HFFc6 (cell line): ENCODE measurements around the gene DERL2. TPM values are rescaled to one million over a fixed set of nuclear protein-coding genes. Genes with fewer than 3 reads are reported as not detected.
A peak's percentile ranks its signal among the peaks of the same experiment; 100 is the strongest.

ENCODE experiments used
- DNase-seq: peaks from one replicate; pipeline ENCODE4 v3.0.0-alpha.2; 2018
- H3K27ac Mint-ChIP-seq: 2 replicates; pipeline ENCODE4 v1.8.0; 2020; ENCODE audit warnings: mild to moderate bottlenecking, mixed read lengths
- H3K27me3 Mint-ChIP-seq: 2 replicates; pipeline ENCODE4 v1.8.0; 2021; ENCODE audit warnings: mild to moderate bottlenecking, moderate library complexity, mixed read lengths; ENCODE audit not compliant: insufficient read depth
- H3K36me3 Mint-ChIP-seq: 2 replicates; pipeline ENCODE4 v1.8.0; 2021; ENCODE audit warnings: low read depth, mixed read lengths
- H3K4me1 Mint-ChIP-seq: 2 replicates; pipeline ENCODE4 v1.8.0; 2020; ENCODE audit warnings: low read depth, mixed read lengths
- H3K4me3 Mint-ChIP-seq: 2 replicates; pipeline ENCODE4 v1.8.0; 2020; ENCODE audit warnings: mild to moderate bottlenecking, moderate library complexity, mixed read lengths
- H3K9me3 Mint-ChIP-seq: 2 replicates; pipeline ENCODE4 v1.8.0; 2020; ENCODE audit warnings: mild to moderate bottlenecking, mixed read lengths
- total RNA-seq, 6 experiments: library from RNA; stranded (reverse); fragmentation: NEBNext Ultra II Directional; extraction: Animal tissue kit (Norgen Biotek cat#: 25700); gene quantifications; 2 replicates in 1 of 6; 3 replicates in 5 of 6; pipeline ENCODE4 v1.2.3, GENCODE V29; 2021
- TF ChIP-seq, protein P1 (sequence below): fragments of 200-600 bp; sonication (generic); IDR thresholded peaks from 2 replicates; pipeline ENCODE4 v1.5.0; 2021; ENCODE audit warnings: antibody characterized with exemption, mild to moderate bottlenecking

Gene DERL2
- total RNA-seq, 6 experiments from 2014 or later, result 85.9 to 109 (median 103) TPM

DNA sequence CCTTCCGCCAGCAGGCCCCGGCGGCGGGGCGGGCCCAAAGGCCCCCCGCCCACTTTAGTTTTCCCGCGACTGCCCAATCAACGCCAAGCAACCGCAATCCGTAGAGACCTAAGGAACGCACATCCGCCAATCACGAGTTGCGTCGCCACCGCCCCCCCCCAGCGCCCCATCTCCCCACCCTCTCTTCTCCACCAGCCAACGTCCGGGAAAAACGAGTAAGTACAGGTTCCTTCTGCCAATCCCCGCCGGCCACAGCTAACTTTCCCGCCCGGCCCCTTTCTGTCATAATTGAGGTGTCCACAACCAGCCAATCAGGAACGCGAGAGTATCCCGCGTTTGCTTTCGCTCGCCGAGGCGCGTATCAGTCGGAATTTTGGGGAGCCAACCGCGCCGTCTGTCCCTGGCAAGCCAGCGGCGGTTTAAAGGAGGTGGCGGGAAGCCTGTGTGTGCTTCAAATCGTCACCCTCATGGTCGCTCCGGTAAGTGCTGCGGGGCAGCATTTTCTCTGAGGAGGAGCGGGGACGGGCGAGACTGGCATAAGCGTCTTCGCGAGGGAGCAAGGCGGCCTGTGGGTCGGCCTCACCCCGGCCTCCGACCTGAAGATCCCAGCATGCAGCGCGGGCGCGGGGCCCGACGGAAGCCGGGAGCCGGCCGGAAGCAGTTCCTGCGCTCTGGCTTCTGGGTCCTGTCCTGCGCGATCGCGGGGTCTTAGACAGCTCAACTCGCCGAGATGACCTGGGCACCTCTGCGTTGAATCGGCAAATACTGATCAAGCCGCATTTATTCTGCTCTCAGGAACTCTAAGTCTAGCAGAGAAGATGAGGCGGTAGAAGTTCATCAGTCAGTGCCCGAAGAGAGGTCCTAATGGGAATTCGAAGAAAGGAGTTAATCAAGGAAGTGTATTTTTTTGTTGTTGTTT, 487 bp upstream of the DERL2 start, which contains the start of gene MIS12:
Gene MIS12, plus strand, starts transcription at position 361 of the 919 bp plus-strand sequence. CDS start 2,297 bp downstream, outside the sequence.
- H3K27ac Mint-ChIP-seq, result peak within 1 kb of the TSS; percentile 95
- H3K27me3 Mint-ChIP-seq, result peaks cover 2% of the 10 kb centered on the region
- TF ChIP-seq, protein P1, sequence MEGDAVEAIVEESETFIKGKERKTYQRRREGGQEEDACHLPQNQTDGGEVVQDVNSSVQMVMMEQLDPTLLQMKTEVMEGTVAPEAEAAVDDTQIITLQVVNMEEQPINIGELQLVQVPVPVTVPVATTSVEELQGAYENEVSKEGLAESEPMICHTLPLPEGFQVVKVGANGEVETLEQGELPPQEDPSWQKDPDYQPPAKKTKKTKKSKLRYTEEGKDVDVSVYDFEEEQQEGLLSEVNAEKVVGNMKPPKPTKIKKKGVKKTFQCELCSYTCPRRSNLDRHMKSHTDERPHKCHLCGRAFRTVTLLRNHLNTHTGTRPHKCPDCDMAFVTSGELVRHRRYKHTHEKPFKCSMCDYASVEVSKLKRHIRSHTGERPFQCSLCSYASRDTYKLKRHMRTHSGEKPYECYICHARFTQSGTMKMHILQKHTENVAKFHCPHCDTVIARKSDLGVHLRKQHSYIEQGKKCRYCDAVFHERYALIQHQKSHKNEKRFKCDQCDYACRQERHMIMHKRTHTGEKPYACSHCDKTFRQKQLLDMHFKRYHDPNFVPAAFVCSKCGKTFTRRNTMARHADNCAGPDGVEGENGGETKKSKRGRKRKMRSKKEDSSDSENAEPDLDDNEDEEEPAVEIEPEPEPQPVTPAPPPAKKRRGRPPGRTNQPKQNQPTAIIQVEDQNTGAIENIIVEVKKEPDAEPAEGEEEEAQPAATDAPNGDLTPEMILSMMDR, result no peak
- peaks cover 40% of the 10 kb centered on the region for H3K4me1 Mint-ChIP-seq
- peak; percentile 99 for DNase-seq
- H3K9me3 Mint-ChIP-seq, result peaks cover 13% of the 10 kb centered on the region
- H3K4me3 Mint-ChIP-seq, result peak within 1 kb of the TSS; percentile 97
- peaks cover 68% of the 10 kb centered on the region for H3K36me3 Mint-ChIP-seq

DNA sequence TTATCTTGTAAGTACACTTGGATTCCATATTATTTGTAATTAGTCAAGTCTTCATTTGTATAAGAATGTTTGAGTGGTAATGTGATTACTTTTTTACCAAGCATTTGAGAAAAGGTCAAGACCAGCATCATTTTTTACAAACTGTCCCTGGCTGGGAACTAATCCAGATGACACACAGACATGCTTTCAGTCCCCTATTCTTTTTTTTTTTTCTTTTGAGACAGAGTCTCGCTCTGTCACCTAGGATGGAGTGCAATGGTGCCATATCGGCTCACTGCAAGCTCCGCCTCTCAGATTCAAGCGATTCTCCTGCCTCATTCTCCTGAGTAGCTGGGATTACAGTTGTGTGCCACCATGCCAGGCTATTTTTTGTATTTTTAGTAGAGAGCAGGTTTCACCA, 4.5 kb downstream of the DERL2 start:
- H3K4me1 Mint-ChIP-seq, result peaks cover 23% of the 10 kb centered on the region
- H3K27ac Mint-ChIP-seq, result no peak overlapping the region
- H3K4me3 Mint-ChIP-seq, result no peak overlapping the region
- TF ChIP-seq, protein P1, result no peak
- H3K36me3 Mint-ChIP-seq, result peaks cover 65% of the 10 kb centered on the region
- DNase-seq, result no peak
- no peaks in the 10 kb centered on the region for H3K9me3 Mint-ChIP-seq
- no peaks in the 10 kb centered on the region; the same call in none of the 2 replicates for H3K27me3 Mint-ChIP-seq

DNA sequence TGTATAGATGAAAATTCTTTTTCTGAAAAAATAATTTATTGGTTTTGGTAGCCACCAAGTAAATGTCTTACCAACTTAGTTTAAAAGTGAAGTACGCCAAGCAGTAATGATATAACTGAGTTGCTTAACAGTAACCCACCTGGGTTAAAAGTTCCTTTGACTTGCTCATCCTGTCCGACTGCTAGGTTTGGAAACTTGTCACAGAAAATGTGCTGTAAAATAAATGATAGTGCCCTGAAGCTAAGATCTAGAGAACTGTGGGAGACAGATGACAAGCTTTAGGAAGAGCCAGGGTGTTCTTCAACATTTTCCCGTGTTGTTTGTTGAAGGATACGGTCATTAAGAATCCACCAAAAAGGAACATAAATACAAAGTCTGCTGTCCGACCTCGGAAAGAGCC, 5.0 kb downstream of the DERL2 start:
- no peak overlapping the region for H3K27ac Mint-ChIP-seq
- H3K27me3 Mint-ChIP-seq, result no peaks in the 10 kb centered on the region; the same call in none of the 2 replicates
- H3K4me1 Mint-ChIP-seq, result peaks cover 23% of the 10 kb centered on the region
- DNase-seq, result no peak
- H3K36me3 Mint-ChIP-seq, result peaks cover 68% of the 10 kb centered on the region
- TF ChIP-seq, protein P1, result no peak
- H3K9me3 Mint-ChIP-seq, result no peaks in the 10 kb centered on the region
- no peak overlapping the region for H3K4me3 Mint-ChIP-seq

DNA sequence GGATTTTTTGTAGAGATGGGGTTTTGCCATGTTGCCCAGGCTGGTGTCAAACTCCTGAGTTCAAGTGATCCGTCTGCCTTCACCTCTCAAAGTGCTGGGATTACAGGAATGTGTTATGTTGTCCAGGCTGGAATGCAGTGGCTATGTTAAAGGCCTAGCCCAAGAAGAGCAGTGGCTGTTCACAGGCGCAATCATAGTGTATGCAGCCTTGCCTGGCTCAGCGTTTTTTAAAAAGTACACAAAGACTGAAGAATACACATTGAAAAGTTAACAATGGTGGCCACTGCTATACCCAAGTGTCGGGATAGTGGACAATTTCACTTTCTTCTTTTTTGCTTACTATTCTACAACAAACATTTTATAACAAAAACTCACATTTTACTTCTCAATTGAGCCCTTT, 7.0 kb downstream of the DERL2 start:
- H3K36me3 Mint-ChIP-seq, result peaks cover 70% of the 10 kb centered on the region
- TF ChIP-seq, protein P1, result no peak

DNA sequence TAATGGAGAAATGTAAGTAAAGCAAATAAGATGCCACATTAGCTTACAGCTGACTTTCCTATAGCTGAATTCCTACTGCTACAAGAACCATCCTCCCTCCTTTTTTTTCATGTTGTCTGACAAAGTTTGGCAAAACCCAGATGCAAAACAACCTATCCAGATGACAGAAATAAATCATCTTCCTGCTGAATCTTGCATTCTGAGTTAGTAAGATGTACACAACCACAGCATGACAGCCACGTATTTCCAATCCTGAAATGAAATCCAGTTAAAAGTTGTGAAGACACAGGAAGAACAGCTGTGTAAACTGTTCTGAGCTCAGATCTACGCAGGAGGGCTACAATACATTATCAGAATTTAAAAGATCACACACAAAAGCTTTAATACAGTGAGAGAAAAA, 12.1 kb downstream of the DERL2 start:
- H3K27me3 Mint-ChIP-seq, result no peaks in the 10 kb centered on the region; the same call in none of the 2 replicates
- H3K4me3 Mint-ChIP-seq, result no peak overlapping the region
- TF ChIP-seq, protein P1, result no peak

More for the DNA sequence above, 7.0 kb downstream of the DERL2 start:
- no peak for DNase-seq
- Mint-ChIP-seq H3K9me3 (no peaks in the 10 kb centered on the region), H3K27ac (no peak overlapping the region), H3K4me3 (no peak overlapping the region), H3K27me3 (no peaks in the 10 kb centered on the region; the same call in 1 of the 2 replicates), H3K4me1 (peaks cover 8% of the 10 kb centered on the region)

More for the DNA sequence above, 12.1 kb downstream of the DERL2 start:
- Mint-ChIP-seq H3K36me3 (peaks cover 40% of the 10 kb centered on the region), H3K4me1 (peaks cover 12% of the 10 kb centered on the region), H3K9me3 (no peaks in the 10 kb centered on the region), H3K27ac (no peak overlapping the region)
- DNase-seq, result no peak
